GM21737 (cell line): ENCODE data around the gene CNEP1R1.

Experiments
- ATAC-seq: cut with Tn5 transposase; IDR thresholded peaks from one replicate; pipeline ENCODE4 v1.9.1; 2021; ENCODE audit warnings: mild to moderate bottlenecking, moderate library complexity; ENCODE audit not compliant: unreplicated experiment

CNEP1R1 gene

DNA sequence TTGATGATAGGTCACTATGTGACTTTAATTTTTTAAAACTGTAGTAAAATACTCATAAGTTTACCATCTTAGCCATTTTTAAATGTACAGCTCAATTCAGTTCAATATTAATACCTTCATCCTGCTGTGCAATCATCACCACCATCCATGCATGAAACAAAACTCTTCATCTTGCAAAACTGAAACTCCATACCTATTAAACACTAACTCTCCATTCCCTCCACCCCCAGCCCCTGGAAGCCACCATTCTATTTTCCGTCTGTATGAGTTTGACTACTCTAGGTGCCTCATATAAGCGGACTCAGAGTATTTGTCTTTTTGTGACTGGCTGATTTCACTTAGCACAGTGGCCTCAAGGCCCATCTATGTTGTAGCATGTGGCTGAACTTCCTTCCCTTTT lies 9.4 kb upstream of the CNEP1R1 start:
- ATAC-seq = no peak

DNA sequence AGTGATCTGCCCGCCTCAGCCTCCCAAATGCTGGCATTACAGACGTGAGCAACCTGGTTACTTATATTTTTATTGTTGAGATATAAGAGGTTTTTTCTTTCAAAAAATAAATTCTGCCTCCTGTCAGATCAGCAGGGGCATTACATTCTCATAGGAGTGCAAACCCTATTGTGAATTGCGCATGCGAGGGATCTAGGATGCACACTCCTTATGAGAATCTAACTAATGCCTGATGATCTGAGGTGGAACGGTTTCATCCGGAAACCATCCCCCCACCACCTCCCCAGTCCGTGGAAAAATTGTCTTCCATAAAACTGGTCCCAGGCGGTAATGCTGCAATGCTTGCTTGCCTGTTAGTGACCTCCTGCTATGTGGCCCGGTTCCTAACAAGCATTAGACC lies 7.5 kb upstream of the CNEP1R1 start:
- ATAC-seq = no peak

DNA sequence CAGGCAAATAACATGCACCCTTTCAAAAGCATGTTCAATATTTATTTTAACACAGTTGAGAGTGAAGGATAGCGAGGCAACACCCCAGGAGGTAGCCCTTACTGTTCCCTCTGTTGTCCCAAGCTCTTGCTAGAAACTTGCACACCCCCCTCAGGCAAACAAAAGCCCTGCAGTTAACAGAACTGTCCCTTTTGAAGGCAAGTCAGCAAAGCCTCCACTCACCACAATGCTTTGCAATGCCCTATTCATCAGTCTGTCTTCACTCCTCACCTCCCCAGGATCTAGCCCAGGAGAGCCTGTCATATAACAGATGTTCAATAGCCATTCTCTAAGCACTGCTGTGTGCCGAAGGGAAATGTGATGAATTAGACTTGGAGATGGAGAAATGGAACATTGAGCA lies 3.5 kb upstream of the CNEP1R1 start:
- ATAC-seq = no peak

- ATAC-seq = no peak
These were observed 1.4 kb upstream of the CNEP1R1 start for GRCh38 chr16:50023641-50024040.

- no peak for ATAC-seq
These were observed 818 bp upstream of the CNEP1R1 start for GRCh38 chr16:50024207-50024606.

GRCh38 chr16:50025537-50025931 lies 509 bp downstream of the CNEP1R1 start:
- ATAC-seq = peak; percentile 12

GRCh38 chr16:50027829-50028228 lies 2.8 kb downstream of the CNEP1R1 start:
- ATAC-seq = no peak

- ATAC-seq = no peak
These were observed 10.5 kb downstream of the CNEP1R1 start for GRCh38 chr16:50035468-50035992.

DNA sequence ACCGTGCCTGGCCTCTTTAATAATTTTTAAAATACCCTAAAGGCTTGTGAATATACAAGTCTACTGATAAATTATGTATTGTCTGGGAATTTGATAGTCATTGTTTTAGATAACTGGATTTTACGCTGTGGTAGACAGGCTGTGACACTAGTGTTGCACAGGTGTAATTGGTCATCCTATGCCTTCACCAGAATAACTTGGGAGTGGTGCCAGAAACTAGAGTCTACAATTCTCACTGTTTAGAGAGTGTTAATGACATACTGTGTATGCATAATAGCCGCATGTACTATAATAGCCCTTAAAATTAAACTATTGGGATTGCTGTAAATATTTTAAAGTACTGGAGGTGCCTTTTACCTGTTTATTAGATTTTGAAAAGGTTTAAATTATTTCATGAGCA lies 11.4 kb downstream of the CNEP1R1 start:
- ATAC-seq = no peak

DNA sequence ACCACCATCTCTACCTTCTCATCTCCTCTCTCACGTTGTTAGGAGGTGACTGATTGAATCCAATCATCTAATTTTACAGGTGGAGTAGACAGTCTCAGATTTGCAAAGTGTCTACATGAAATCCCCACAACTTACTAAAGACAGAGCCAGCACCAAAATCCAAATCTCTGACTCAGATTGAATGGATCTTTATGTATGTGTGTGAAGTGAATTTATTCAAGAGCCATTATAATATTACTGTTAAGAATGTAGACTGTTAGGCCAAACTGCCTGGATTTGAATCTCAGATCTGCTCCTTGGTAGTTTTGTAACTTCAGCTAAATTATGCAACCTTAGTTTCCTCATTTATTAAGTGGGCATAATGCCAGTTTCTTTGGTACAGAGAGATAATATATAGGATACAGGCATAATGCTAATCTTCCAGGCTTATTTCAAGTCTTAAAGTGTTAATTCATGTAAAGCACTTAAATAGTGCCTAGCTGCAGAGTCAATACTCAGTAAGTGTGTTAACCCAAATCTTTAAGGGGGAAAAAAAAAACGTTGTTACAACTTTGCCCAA lies 12.7 kb downstream of the CNEP1R1 start:
- ATAC-seq = no peak

- no peak for ATAC-seq
These were observed 13.3 kb downstream of the CNEP1R1 start for GRCh38 chr16:50038286-50038685.

DNA sequence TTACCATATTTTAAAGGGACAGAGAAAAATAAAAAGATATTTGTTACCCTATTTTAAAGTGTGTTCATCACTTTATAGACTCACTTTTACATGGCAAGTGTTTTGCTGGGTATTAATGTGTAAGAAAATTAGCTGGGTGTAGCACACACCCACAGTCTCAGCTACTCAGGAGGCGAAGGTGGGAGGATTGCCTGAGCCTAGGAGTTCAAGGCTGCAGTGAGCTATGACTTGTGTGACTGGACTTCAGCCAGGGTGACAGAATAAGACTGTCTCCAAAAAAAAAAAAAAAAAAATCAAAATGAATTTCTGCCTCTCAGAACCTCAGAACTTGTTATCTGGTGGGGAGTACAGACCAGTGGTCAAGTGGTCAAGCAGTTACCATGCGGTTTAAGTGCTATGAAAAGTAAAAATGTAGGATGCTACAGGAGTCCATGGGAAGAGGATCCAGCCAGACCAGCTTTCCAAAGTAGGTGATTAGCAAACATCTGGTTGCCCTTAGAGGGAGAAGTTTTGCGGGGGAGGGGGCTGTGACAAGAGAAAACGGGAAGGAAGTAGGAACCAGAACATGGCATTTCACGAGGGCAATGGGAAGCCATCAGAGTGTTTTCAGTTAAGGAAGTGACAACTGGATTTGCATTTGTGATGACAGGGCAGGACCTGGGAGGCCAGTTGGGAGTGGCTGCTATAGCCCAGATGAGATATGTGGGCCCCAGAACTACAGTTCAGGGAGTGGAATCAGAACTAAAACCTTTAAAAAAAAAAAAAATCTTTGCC lies 13.9 kb downstream of the CNEP1R1 start:
- ATAC-seq = no peak

- ATAC-seq = no peak
These were observed 15.0 kb downstream of the CNEP1R1 start for GRCh38 chr16:50040018-50040417.

DNA sequence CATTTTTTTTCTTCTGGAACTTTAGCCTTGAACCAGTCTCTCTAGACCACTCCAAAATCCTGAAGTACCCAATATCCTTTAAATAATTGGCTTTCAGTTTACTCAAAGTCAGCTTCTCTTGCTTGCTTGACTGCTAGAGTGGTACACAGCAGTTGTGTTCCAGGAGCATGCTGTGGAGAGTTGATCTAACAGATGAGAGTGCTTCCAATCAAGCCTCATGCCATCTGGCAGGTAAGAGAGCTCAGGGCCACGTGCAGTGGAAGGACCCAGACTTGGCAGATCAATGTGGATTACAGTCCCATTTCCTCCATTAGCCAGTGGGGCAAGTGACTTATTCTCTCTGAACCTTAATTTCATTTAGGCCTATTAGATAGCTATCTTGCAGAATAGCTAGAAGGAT lies 15.7 kb downstream of the CNEP1R1 start:
- ATAC-seq = no peak

DNA sequence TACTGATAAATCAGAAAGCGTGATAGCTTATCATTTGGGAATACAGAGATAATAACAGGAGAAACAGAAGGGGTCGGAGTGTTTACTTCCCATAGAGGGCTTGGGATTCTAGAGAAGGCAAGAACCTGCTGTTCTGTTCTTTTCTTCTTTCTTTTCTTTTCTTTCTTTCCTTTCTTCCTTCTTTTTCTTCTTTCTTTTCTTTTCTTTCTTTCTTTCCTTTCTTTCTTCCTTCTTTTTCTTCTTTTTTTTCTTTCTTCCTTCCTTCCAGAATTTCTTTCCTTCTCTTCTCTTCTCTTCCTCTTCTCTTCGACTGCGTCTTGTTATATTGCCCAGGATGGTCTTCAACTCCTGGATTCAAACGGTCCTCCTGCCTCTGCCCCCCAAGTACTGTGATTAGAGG lies 18.3 kb downstream of the CNEP1R1 start:
- ATAC-seq = no peak

GRCh38 chr16:50045412-50045811 lies 20.4 kb downstream of the CNEP1R1 start:
- ATAC-seq = no peak

DNA sequence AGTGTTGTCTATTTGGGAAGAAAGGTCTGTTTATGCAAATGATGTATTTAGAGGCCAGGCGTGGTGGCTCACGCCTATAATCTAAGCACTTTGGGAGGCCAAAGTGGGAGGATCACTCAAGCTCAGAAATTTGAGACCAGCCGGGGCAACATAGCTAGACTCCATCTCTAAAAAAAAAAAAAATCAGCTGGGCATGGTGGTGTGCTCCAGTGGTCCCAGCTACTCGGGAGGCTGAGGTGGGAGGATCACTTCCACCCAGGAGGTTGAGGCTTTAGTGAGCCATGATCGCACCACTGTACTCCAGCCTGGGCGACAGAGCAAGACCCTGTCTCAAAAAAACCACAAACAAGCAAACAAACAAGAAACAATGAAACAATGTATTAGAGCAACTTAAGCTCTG lies 21.8 kb downstream of the CNEP1R1 start:
- ATAC-seq = no peak

- no peak for ATAC-seq
These were observed 22.8 kb downstream of the CNEP1R1 start for GRCh38 chr16:50047864-50048263.

GRCh38 chr16:50050802-50051201 lies 25.8 kb downstream of the CNEP1R1 start:
- no peak for ATAC-seq

- no peak for ATAC-seq
These were observed 31.2 kb downstream of the CNEP1R1 start for GRCh38 chr16:50056226-50056625.

- no peak for ATAC-seq
These were observed 33.2 kb downstream of the CNEP1R1 start for GRCh38 chr16:50058091-50058771.

DNA sequence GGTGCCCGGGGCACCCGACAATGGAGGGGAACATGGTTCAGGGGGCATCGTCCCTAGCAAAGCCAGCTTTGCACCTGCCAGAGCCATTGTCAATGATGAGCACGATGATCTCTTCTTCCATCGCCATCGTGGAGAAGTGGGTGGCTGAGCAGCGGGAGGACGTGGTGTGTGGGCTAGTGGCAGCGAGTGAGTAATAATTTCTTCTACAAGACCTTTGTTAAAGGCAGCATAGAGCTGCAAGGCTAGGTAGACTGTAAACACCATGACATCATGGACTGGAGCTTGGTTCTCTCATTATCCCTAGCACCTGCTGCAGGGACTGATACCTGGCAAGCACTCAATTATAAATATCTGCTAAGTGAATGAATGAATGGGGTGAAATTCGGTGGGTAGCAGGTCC lies 34.1 kb downstream of the CNEP1R1 start:
- ATAC-seq = no peak
